Muscle of leg (tissue), 11 donors: ENCODE data around the gene ERVW-1. TPM values are rescaled to one million over a fixed set of nuclear protein-coding genes. Genes with fewer than 3 reads are reported as not detected.

Source experiments
- DNase-seq: peaks from one replicate; pipeline ENCODE4 v3.0.0; 2013
- H3K27ac ChIP-seq: one replicate; pipeline ENCODE4 v1.5.1; 2013; ENCODE audit warnings: mild to moderate bottlenecking, low read length, control low read depth
- H3K27me3 ChIP-seq: one replicate; pipeline ENCODE4 v1.6.1; 2013; ENCODE audit warnings: low read length; ENCODE audit not compliant: control insufficient read depth, insufficient read depth
- H3K36me3 ChIP-seq: one replicate; pipeline ENCODE4 v1.6.1; 2013; ENCODE audit warnings: low read length; ENCODE audit not compliant: control insufficient read depth, insufficient read depth
- H3K4me1 ChIP-seq: one replicate; pipeline ENCODE4 v1.6.1; 2013; ENCODE audit warnings: low read length; ENCODE audit not compliant: control insufficient read depth, insufficient read depth
- H3K4me3 ChIP-seq: one replicate; pipeline ENCODE4 v1.5.1; 2013; ENCODE audit warnings: low read length, control low read depth
- H3K9me3 ChIP-seq: replicated peaks from 2 replicates; pipeline ENCODE4 v1.6.1; 2013; ENCODE audit warnings: low read depth, low read length; ENCODE audit not compliant: control insufficient read depth
- WGBS: methylation state at CpG from one replicate; pipeline ENCODE4 v1.1.5; 2013; ENCODE audit warnings: missing lambda C conversion rate; ENCODE audit not compliant: insufficient coverage; 5-methylcytosine and 5-hydroxymethylcytosine counted together
- polyA plus RNA-seq, 8 donors: library from polyadenylated mRNA; unstranded; fragments of 120-200 nt; gene quantifications; one replicate each; pipeline versions ENCODE4 v1.2.1 to v1.2.3, GENCODE V29; 2013; ENCODE audit warnings: inconsistent platforms in 1 of 8, low replicate concordance in 1 of 8; ENCODE audit not compliant: insufficient read length in 8 of 8, insufficient read depth in 1 of 8
- total RNA-seq: library from RNA; stranded (reverse); fragments of 120-200 nt; gene quantifications from one replicate; pipeline ENCODE4 v1.2.4, GENCODE V29; 2013

ERVW-1 gene
- total and polyA plus RNA-seq, 9 donors: 0.38 to 1.6 (median 0.68) TPM

GRCh38 chr7:92433019-92433418, 44.7 kb downstream of the ERVW-1 start:
- DNase-seq: no peak
- no peaks in the 10 kb centered on the region for H3K36me3 ChIP-seq
- H3K4me1 ChIP-seq: no peaks in the 10 kb centered on the region
- no peaks in the 10 kb centered on the region for H3K9me3 ChIP-seq
- no peak overlapping the region for H3K4me3 ChIP-seq
- no peaks in the 10 kb centered on the region for H3K27me3 ChIP-seq
- H3K27ac ChIP-seq: no peak overlapping the region
- WGBS: 90% methylated on average over 6 of the region's 8 CpGs

GRCh38 chr7:92432299-92432946, 45.3 kb downstream of the ERVW-1 start:
- no CpG with 5 or more reads among the region's 3 CpGs for WGBS
- Histone ChIP-seq H3K27ac (no peak overlapping the region), H3K27me3 (no peaks in the 10 kb centered on the region), H3K9me3 (no peaks in the 10 kb centered on the region), H3K4me1 (no peaks in the 10 kb centered on the region), H3K4me3 (no peak overlapping the region), H3K36me3 (no peaks in the 10 kb centered on the region)
- no peak for DNase-seq

- Histone ChIP-seq H3K9me3 (no peaks in the 10 kb centered on the region), H3K27ac (no peak overlapping the region), H3K27me3 (peaks cover 6% of the 10 kb centered on the region), H3K36me3 (no peaks in the 10 kb centered on the region), H3K4me3 (no peak overlapping the region), H3K4me1 (peaks cover 3% of the 10 kb centered on the region)
- DNase-seq: no peak
- 100% methylated on average over 3 of the region's 3 CpGs for WGBS
Observed at GRCh38 chr7:92427193-92427592, 50.6 kb downstream of the ERVW-1 start.

- Histone ChIP-seq H3K36me3 (no peaks in the 10 kb centered on the region), H3K9me3 (no peaks in the 10 kb centered on the region), H3K4me3 (no peak overlapping the region), H3K27ac (no peak overlapping the region), H3K4me1 (peaks cover 3% of the 10 kb centered on the region), H3K27me3 (peaks cover 6% of the 10 kb centered on the region)
- WGBS: 54% methylated on average over 19 of the region's 20 CpGs
- no peak for DNase-seq
Observed at GRCh38 chr7:92425311-92425947, 52.3 kb downstream of the ERVW-1 start.

- DNase-seq: no peak
- peaks cover 6% of the 10 kb centered on the region for H3K27me3 ChIP-seq
- no peaks in the 10 kb centered on the region for H3K36me3 ChIP-seq
- H3K4me3 ChIP-seq: no peak overlapping the region
- peaks cover 3% of the 10 kb centered on the region for H3K4me1 ChIP-seq
- WGBS: 64% methylated on average over 5 of the region's 5 CpGs
- no peak overlapping the region for H3K27ac ChIP-seq
- H3K9me3 ChIP-seq: no peaks in the 10 kb centered on the region
Observed at GRCh38 chr7:92423710-92424131, 54.0 kb downstream of the ERVW-1 start.

GRCh38 chr7:92422926-92423325, 54.8 kb downstream of the ERVW-1 start:
- WGBS: 90% methylated on average over 4 of the region's 6 CpGs
- no peak for DNase-seq
- no peaks in the 10 kb centered on the region for H3K36me3 ChIP-seq
- H3K9me3 ChIP-seq: no peaks in the 10 kb centered on the region
- H3K4me1 ChIP-seq: peaks cover 3% of the 10 kb centered on the region
- H3K4me3 ChIP-seq: no peak overlapping the region
- peaks cover 6% of the 10 kb centered on the region for H3K27me3 ChIP-seq
- H3K27ac ChIP-seq: no peak overlapping the region

- H3K27ac ChIP-seq: no peak overlapping the region
- peaks cover 6% of the 10 kb centered on the region for H3K27me3 ChIP-seq
- no peak for DNase-seq
- no peaks in the 10 kb centered on the region for H3K9me3 ChIP-seq
- no peaks in the 10 kb centered on the region for H3K36me3 ChIP-seq
- no peak overlapping the region for H3K4me3 ChIP-seq
- 0% methylated on average over 1 of the region's 5 CpGs for WGBS
- peaks cover 3% of the 10 kb centered on the region for H3K4me1 ChIP-seq
Observed at GRCh38 chr7:92421676-92422435, 55.9 kb downstream of the ERVW-1 start.

Other genes starting within 250 kb of the ERVW-1 start
- 38.2 TPM for gene KRIT1, start 232.0 kb downstream of the ERVW-1 start, total RNA-seq
- gene KRIT1, start 232.0 kb downstream of the ERVW-1 start, polyA plus RNA-seq: 10 to 100 TPM; 21.5 to 34.4 (median 26.4) TPM
- 30.6 TPM for gene ANKIB1, start 232.0 kb downstream of the ERVW-1 start, total RNA-seq
- 10 to 100 TPM; 15.0 to 31.5 (median 23.7) TPM for gene ANKIB1, start 232.0 kb downstream of the ERVW-1 start, polyA plus RNA-seq
- gene GATAD1, start 30.5 kb downstream of the ERVW-1 start, total RNA-seq: 22.3 TPM
- 10 to 100 TPM; 16.9 to 29.1 (median 22.5) TPM for gene GATAD1, start 30.5 kb downstream of the ERVW-1 start, polyA plus RNA-seq
- gene PEX1, start 50.6 kb upstream of the ERVW-1 start, total RNA-seq: 19.8 TPM
- gene PEX1, start 50.6 kb upstream of the ERVW-1 start, polyA plus RNA-seq: 10 to 100 TPM; 13.0 to 25.6 (median 17.8) TPM
- gene RBM48, start 50.8 kb upstream of the ERVW-1 start, total RNA-seq: 9.4 TPM
- 10 to 100 TPM in 7 of 8 donors, 1 to 10 TPM in 1; 9.4 to 13.8 (median 12.0) TPM for gene RBM48, start 50.8 kb upstream of the ERVW-1 start, polyA plus RNA-seq
- gene FAM133B, start 112.4 kb upstream of the ERVW-1 start, total RNA-seq: 26.6 TPM
- gene FAM133B, start 112.4 kb upstream of the ERVW-1 start, polyA plus RNA-seq: 10 to 100 TPM; 23.1 to 33.5 (median 29.1) TPM